A673 (cell line): Measurements from ENCODE around the gene TUBA8.

Experiments used
- CTCF ChIP-seq: fragments of 300-800, 200-600 bp; sonication (generic); conservative IDR thresholded peaks from 2 replicates; pipeline ENCODE4 v1.5.1; 2017; ENCODE audit warnings: low read depth, mild to moderate bottlenecking, antibody characterized with exemption, low read length, moderate library complexity, mixed read lengths
- EZH2 ChIP-seq: fragments of 200-600 bp; sonication (generic); IDR thresholded peaks from 2 replicates; pipeline ENCODE4 v1.6.1; 2017; ENCODE audit warnings: borderline replicate concordance, low read depth, mild to moderate bottlenecking, mixed read lengths, antibody characterized with exemption, low read length; ENCODE audit not compliant: poor library complexity, severe bottlenecking

GRCh38 chr22:18147791-18148190 is 37.2 kb downstream of the TUBA8 start:
- TF ChIP-seq CTCF (no peak), EZH2 (no peak)
